H7 (cell line): ENCODE data around the gene TNFSF18. TPM values are rescaled to one million over a fixed set of nuclear protein-coding genes. Genes with fewer than 3 reads are reported as not detected.

Experiments used
- DNase-seq: peaks from one replicate; pipeline ENCODE4 v3.0.0; 2012
- H3K27me3 ChIP-seq: 2 replicates; pipeline ENCODE4 v1.6.0; 2011; ENCODE audit warnings: mild to moderate bottlenecking, low read length; ENCODE audit not compliant: control insufficient read depth, insufficient read depth
- H3K36me3 ChIP-seq: replicated peaks from 2 replicates; pipeline ENCODE4 v1.5.1; 2011; ENCODE audit warnings: low read length; ENCODE audit not compliant: control insufficient read depth, insufficient read depth
- H3K4me3 ChIP-seq: 2 replicates; pipeline ENCODE4 v1.5.1; 2011; ENCODE audit warnings: low read depth, mild to moderate bottlenecking, control low read depth, low read length, moderate library complexity; ENCODE audit not compliant: insufficient read depth
- total RNA-seq: library from RNA; depleted of rRNA; stranded (reverse); fragments of >200 nt; shearing (Covaris generic); gene quantifications from 2 replicates; pipeline ENCODE4 v1.2.3, GENCODE V29; 2014; rRNA removed

The TNFSF18 gene
- total RNA-seq, 1 experiment from 2014 or later, result not detected

- DNase-seq, result no peak
- H3K36me3 ChIP-seq, result no peaks in the 10 kb centered on the region
- H3K4me3 ChIP-seq, result no peak overlapping the region
- no peaks in the 10 kb centered on the region for H3K27me3 ChIP-seq
Measured at GRCh38 chr1:173014160-173014559, 36.6 kb downstream of the TNFSF18 start.

- Histone ChIP-seq H3K27me3 (no peaks in the 10 kb centered on the region), H3K36me3 (no peaks in the 10 kb centered on the region), H3K4me3 (no peak overlapping the region)
- no peak for DNase-seq
Measured at GRCh38 chr1:173012126-173012525, 38.6 kb downstream of the TNFSF18 start.

DNA sequence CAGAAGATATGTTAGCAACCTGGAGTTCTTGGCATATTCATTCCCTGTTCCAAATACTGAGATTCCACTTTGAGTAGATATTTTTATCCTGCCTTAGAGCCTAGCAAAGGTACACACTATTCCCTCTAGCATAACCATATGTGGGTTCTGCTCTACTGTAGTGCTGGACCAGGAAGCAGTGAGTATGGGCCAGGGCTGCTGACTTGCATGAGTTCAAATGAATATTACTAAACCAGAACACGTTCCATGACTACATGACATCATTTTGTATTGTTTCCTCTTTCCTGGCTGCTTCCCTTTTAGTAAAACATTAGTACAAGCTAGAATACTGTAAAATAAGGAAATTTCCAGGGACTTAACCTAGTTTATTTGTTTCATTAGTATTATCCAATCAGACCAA lies 41.1 kb downstream of the TNFSF18 start:
- Histone ChIP-seq H3K27me3 (no peaks in the 10 kb centered on the region), H3K36me3 (no peaks in the 10 kb centered on the region), H3K4me3 (no peak overlapping the region)
- no peak for DNase-seq

- DNase-seq, result no peak
- Histone ChIP-seq H3K27me3 (no peaks in the 10 kb centered on the region), H3K4me3 (no peak overlapping the region), H3K36me3 (no peaks in the 10 kb centered on the region)
Measured at GRCh38 chr1:173005196-173005864, 45.4 kb downstream of the TNFSF18 start.

DNA sequence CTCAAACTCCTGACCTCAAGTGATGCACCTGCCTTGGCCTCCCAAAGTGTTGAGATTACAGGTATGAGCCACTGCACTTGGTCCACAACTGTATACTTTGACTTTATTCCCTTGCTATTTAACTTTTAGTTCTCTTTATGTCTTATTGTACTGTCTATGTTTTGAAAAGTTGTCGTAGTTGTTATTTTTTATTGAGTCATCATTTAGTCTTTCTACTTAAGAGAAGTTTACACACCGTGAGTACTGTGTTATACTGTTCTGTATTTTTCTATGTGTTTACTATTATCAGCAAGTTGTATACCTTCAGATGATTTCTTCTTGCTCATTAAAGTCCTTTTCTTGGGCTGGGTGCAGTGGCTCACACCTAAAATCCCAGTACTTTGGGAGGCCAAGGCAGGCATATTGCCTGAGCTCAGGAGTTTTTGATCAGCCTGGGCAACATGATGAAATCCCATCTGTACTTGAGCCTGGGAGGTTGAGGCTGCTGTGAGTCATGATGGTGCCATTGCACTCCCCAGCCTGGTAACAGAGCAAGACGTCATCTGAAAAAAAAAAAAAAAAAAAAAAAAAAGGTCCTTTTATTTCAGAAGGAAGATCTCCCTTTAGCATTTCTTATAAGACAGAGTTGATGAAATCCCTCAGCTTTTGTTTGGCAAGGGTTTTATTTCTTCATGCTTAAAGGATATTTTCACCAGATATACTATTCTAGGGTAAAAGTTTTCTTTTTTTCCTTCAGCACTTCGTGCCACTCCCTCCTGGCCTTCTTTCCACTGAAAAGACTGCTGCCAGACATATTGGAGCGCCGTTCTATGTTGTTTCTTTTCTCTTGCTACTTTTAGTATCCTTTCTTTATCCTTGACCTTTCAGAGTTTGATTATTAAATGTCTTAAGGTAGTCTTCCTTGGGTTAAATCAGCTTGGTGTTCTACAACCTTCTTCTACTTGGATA lies 47.6 kb downstream of the TNFSF18 start:
- H3K27me3 ChIP-seq, result no peaks in the 10 kb centered on the region
- no peak overlapping the region for H3K4me3 ChIP-seq
- DNase-seq, result no peak
- no peaks in the 10 kb centered on the region for H3K36me3 ChIP-seq

DNA sequence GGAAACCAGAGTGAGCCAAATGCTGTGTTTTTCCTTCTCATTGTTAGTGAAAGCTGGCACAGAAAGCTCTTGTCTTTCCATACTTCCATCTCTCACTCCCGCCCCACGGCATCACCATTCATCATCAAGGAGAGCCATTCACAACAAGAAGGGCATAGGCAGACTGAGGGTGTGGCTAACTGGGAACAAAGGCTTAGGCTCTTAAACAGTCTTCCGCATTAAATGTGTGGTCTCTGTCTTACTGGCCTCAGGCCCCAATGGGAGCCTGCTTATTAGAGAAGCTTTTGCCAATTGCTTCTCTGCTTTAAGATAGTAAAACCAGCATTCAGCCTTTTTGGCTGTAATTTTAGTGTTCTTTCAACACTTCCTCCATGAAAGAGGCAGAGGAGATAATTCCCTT lies 51.4 kb downstream of the TNFSF18 start:
- H3K4me3 ChIP-seq, result no peak overlapping the region
- no peak for DNase-seq
- H3K36me3 ChIP-seq, result no peaks in the 10 kb centered on the region

GRCh38 chr1:172997941-172998361 lies 52.8 kb downstream of the TNFSF18 start:
- Histone ChIP-seq H3K4me3 (no peak overlapping the region), H3K27me3 (no peaks in the 10 kb centered on the region), H3K36me3 (no peaks in the 10 kb centered on the region)
- no peak for DNase-seq

More for the DNA sequence above, 51.4 kb downstream of the TNFSF18 start:
- no peaks in the 10 kb centered on the region for H3K27me3 ChIP-seq

DNA sequence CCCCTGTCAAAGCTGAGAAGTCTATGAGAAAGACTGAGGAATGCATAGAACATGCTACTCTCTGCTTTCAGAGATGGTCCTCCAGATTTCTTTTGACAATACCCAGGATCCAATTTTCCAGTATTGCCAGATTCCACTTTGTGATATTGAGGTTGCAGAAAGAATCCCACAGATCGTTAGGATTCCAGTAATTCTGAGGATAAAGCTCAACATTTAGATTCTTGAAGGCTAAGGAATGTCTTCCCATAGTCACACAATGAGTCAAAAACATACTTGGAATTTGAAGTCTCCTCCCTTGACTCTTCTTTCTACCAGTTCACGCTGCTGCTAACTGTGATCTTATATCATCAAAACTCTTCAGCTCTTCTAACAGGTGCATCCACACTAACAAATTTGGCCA lies 57.1 kb downstream of the TNFSF18 start:
- Histone ChIP-seq H3K36me3 (no peaks in the 10 kb centered on the region), H3K27me3 (no peaks in the 10 kb centered on the region), H3K4me3 (no peak overlapping the region)
- no peak for DNase-seq

DNA sequence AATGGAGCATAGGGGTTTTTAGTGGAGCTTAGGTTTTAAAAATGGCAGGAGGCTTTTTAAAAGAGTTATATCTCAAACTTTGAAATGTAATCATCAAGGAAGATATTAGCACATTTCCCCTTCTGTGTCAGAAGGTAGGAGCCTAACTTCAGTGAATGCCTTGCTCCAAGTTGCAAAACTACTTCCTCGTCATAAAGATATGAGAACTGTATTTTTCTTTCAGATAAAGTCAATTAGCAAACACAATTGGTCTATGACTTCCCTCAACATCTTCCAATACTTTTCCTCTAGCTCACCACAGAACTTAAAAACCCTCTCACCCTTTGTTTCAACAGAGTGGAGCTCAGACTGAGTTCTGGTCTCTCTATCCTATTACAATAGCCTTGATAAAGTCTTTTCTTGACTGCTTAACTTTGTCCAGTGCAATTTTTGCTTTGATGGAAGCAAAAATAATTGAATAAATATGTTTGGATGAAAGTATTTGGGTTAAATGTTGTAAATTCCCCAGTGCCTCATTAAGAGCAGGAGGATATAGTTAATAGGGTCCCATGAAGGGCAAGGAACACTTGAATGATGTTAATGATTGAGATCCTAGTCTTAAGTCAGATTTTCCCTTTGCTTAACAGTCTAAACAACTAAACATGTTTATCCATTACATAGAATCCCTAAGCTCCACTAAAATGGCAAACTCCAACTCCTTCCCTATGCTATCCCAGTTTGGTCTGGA lies 58.9 kb downstream of the TNFSF18 start:
- Histone ChIP-seq H3K4me3 (no peak overlapping the region), H3K27me3 (no peaks in the 10 kb centered on the region), H3K36me3 (no peaks in the 10 kb centered on the region)
- DNase-seq, result no peak

DNA sequence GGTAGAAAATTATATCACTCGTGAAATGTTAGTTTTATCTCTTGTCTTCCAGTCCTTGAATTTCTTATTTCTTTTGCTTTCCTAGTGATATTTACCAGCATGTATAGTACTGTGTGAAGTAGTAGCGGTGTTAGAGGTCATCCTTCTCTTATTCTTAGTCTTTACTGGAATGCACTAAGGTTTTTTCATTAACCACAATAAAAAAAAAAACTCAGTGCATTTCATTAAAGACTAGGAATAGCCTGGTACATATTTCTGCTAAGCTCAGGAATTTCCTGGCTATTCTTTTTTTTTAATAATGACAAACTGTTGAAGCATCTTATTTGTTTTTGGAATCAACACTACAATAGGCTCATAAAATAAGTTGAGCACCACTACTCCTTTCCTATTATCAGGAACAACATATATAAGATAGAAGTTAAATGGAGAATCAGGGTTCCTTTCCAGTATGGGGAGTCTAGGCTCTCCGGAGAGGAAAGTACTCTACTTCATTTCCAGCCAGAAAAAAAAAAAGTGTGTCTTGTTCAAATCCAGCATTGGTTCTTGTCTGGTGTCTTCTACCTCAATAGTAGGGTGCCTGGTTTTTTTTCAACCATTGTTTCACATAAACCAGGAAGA lies 60.0 kb downstream of the TNFSF18 start:
- Histone ChIP-seq H3K4me3 (no peak overlapping the region), H3K36me3 (no peaks in the 10 kb centered on the region), H3K27me3 (no peaks in the 10 kb centered on the region)
- no peak for DNase-seq

Other genes starting within 250 kb of the TNFSF18 start
- gene TNFSF4, start 156.4 kb upstream of the TNFSF18 start, total RNA-seq, result 0.21 and 0.67 TPM in 2 replicates